GM10248 (cell line): ENCODE data around the gene CD28.

ENCODE experiments used
- CTCF ChIA-PET: fragments of 300-600 bp; sonication (Branson Sonifier 250); formaldehyde crosslinking; extraction: SDS; loops from one replicate; lab custom pipeline; 2021; ENCODE audit warnings: antibody characterized with exemption; lab: Yijun Ruan, JAX
- POLR2A ChIA-PET: fragments of 350-650 bp; sonication (Branson Sonifier 250); formaldehyde crosslinking; extraction: SDS; loops from one replicate; lab custom pipeline; 2020; ENCODE audit warnings: antibody characterized with exemption; lab: Yijun Ruan, JAX
- DNase-seq: peaks from one replicate; pipeline ENCODE4 v3.0.0; 2012; ENCODE audit errors: extremely low spot score
- TF ChIP-seq, protein P1 (sequence below): IDR thresholded peaks from 2 replicates; pipeline ENCODE4 v1.5.1; 2012; ENCODE audit warnings: mild to moderate bottlenecking, low read depth; ENCODE audit errors: extremely low read depth, missing control alignments, control extremely low read depth

CD28 gene

DNA sequence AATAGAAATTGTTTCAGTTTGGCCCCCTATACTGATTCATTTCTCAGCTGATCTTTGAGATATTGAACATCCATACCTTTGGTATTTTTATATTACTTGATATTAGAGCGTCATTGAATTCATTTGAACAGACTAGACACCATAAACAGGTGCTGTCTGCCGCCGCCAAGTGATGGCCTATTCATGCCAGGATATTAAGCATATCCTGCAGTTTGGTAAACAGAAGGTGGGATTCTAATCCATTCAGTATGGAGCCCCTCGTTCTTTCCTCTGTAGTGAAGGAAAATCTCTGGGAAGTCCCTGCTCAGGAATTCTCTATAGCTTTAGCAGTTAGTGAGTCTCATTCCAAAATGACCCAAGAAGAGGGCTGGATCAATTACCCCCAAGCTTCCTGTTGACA, 23.0 kb upstream of the CD28 start:
- TF ChIP-seq, protein P1, sequence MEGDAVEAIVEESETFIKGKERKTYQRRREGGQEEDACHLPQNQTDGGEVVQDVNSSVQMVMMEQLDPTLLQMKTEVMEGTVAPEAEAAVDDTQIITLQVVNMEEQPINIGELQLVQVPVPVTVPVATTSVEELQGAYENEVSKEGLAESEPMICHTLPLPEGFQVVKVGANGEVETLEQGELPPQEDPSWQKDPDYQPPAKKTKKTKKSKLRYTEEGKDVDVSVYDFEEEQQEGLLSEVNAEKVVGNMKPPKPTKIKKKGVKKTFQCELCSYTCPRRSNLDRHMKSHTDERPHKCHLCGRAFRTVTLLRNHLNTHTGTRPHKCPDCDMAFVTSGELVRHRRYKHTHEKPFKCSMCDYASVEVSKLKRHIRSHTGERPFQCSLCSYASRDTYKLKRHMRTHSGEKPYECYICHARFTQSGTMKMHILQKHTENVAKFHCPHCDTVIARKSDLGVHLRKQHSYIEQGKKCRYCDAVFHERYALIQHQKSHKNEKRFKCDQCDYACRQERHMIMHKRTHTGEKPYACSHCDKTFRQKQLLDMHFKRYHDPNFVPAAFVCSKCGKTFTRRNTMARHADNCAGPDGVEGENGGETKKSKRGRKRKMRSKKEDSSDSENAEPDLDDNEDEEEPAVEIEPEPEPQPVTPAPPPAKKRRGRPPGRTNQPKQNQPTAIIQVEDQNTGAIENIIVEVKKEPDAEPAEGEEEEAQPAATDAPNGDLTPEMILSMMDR = no peak
- POLR2A ChIA-PET = interaction anchor here (0.6 kb wide), 1 partner anchor 906 kb away, joined by 6 read pairs; no protein-coding TSS in a partner anchor
- CTCF ChIA-PET = interaction anchor here (0.8 to 1.4 kb wide), 4 partner anchors 11 to 37 kb away, joined by 3 to 7 read pairs (median 4); no protein-coding TSS in a partner anchor
- DNase-seq = no peak

DNA sequence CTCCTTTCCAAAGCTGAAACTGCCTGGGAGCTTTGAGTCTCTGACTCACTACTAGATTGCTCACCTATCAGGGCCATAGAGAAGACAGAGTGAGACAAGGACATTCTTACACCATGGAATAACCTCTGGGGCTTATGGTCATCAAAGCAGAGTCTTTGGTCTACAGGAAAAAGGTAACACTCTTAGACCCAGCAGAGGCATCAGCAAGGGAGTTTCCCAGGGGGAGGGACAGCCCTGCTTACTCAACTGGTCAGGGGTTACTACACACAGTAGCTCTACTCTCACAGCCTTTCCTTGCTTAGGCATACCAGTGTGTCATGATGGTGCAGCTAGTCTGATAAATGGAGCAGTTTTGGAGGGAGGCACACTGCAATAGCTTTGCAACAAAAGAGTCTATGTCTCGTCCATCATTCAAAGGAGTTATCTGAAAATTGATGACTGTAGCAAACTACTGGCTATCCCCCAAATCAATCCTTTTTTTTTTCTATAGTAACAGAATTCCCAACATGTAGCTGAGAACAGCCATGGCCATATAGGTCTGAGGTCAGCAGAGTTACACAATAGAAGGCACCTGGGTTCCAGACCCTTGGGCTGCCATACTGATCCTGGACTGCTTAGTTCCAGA, 22.4 kb upstream of the CD28 start:
- ChIA-PET POLR2A (interaction anchor here (0.6 kb wide), 1 partner anchor 907 kb away, joined by 6 read pairs; no protein-coding TSS in a partner anchor), CTCF (interaction anchor here (0.8 to 1.4 kb wide), 4 partner anchors 12 to 36 kb away, joined by 3 to 7 read pairs (median 4); no protein-coding TSS in a partner anchor)
- TF ChIP-seq, protein P1 = no peak
- DNase-seq = peak; percentile 63

DNA sequence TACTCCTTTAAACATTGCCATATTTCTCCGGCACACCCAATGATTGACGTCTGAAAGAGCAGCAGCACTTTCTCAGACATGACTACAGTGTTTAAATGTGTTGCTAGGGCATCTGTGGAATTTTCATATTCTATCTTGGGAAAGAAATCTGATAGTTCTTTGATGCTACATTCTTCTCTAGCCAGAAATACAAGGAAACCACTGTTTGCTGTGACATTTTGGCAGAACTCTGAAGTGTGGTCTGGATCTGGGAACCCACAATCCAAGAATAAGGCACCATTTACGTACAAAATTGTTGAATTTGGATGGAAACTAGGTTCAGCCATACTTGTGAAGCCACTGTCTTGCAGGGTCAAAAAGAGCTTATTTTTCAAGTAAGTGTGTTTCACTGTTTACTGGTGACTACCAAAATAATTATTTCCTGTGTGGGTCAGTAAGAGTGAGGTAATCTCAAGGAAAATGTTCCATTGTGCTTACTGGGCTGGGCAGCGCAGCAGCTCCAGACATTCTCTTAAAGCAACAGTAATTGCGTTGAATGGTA, 21.3 kb upstream of the CD28 start:
- ChIA-PET CTCF (no interaction called here), POLR2A (no interaction called here)
- DNase-seq = no peak
- TF ChIP-seq, protein P1 = no peak

DNA sequence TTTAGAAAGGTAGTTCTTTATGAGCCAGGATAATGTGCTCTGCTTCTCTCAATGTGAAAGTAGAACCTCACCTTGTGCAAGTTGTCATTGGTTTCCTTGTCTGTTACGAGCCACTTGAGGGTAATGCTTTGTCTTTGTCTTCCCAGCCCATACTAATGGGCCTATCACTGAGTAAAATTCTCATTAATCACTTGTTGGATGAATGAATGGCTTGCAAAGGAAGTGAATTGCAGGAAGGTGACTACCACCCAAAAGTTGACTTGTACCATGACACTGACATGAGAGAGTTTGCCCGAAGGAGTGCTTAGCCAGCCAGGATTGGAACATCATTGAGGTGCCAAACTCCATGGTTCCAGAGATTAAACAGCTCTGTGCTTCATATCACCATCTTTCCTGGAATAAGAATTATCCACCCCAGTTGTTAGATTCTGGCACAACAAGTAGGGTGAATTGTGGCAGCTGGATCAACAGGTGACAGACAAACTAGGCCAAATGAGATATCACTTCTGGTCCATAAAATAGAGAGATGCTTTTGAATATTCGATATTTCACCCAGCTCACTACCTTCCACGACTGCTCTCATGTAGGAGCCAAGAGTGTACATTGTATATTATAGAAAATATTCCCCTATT, 20.5 kb upstream of the CD28 start:
- CTCF ChIA-PET = interaction anchor here (0.9 to 1.7 kb wide), 2 partner anchors 98 to 129 kb away, joined by 3 to 4 read pairs; no protein-coding TSS in a partner anchor
- TF ChIP-seq, protein P1 = no peak

DNA sequence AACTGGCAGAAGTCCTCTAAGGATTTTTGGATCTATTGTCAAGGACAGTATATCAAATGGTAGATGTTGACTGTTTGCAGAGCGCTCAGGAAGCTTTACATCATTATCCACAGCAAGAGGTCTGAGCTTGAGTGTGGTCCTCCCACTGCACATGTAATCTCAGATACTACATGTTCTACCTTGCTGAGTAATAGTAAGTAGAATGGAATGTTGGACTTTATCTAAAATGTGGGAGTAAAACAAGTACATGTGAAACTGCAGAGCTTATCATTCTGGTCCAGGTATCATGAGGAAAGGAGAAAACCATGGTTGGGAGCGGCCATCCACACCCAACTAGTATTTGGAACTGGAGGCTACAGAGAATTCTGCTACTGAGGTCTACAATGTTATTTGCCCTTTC, 19.3 kb upstream of the CD28 start:
- ChIA-PET CTCF (interaction anchor here (0.8 to 1.7 kb wide), 2 partner anchors 95 to 128 kb away, joined by 3 to 4 read pairs; no protein-coding TSS in a partner anchor), POLR2A (no interaction called here)
- TF ChIP-seq, protein P1 = no peak
- no peak for DNase-seq

More for the DNA sequence above, 20.5 kb upstream of the CD28 start:
- POLR2A ChIA-PET = no interaction called here
- DNase-seq = no peak

DNA sequence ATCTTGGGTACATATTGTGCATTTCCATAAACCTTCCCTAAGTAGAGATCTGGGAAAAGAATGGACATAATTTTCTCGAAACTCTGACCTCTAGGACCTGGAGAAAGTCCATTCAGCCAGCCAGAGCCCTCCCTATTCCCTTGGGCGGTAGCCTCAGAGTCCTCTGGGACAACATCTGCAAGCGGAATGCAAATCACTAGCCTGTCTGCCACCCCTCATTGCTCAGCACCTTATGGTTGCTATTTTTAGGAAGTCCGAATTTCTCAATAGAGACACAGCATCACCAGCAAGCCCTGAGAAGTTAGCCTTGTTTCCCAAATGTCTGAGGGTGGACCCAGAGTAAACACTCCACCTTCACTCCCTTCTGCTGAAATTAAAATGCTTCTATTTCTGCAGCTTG, 17.6 kb upstream of the CD28 start:
- TF ChIP-seq, protein P1 = no peak
- ChIA-PET POLR2A (no interaction called here), CTCF (no interaction called here)
- DNase-seq = peak; percentile 41
